WTC11 (cell line): Measurements from ENCODE around the gene GNAO1. TPM values are rescaled to one million over a fixed set of nuclear protein-coding genes. Genes with fewer than 3 reads are reported as not detected.

Experiments
- ATAC-seq: fragments of 200-7000 bp; cut with Tn5 transposase; 2 replicates; pipeline ENCODE4 v1.10.0; 2021; ENCODE audit warnings: mild to moderate bottlenecking, moderate library complexity
- CTCF ChIA-PET: fragments of 300-600 bp; sonication (Branson Sonifier 250); formaldehyde crosslinking; loops from one replicate; lab custom pipeline; 2021; ENCODE audit warnings: antibody characterized with exemption; lab: Charles Lee
- POLR2A ChIA-PET: fragments of 350-600 bp; sonication (Branson Sonifier 250); formaldehyde crosslinking; loops from one replicate; lab custom pipeline; 2021; ENCODE audit warnings: antibody characterized with exemption; lab: Charles Lee
- DNase-seq: peaks from one replicate; pipeline ENCODE4 v3.0.0; 2021; ENCODE audit warnings: low spot score
- H3K27ac Mint-ChIP-seq: 2 replicates; pipeline ENCODE4 v1.8.0; 2021; ENCODE audit warnings: mixed read lengths
- H3K27me3 Mint-ChIP-seq: 2 replicates; pipeline ENCODE4 v1.8.0; 2021; ENCODE audit warnings: low read depth, mild to moderate bottlenecking, moderate library complexity, mixed read lengths
- H3K36me3 Mint-ChIP-seq: 2 replicates; pipeline ENCODE4 v1.8.0; 2021; ENCODE audit warnings: mixed read lengths
- H3K4me1 Mint-ChIP-seq: 2 replicates; pipeline ENCODE4 v1.8.0; 2022; ENCODE audit warnings: mixed read lengths
- H3K4me3 Mint-ChIP-seq: 2 replicates; pipeline ENCODE4 v1.8.0; 2021; ENCODE audit warnings: mild to moderate bottlenecking, moderate library complexity, mixed read lengths
- H3K9me3 Mint-ChIP-seq: 2 replicates; pipeline ENCODE4 v1.8.0; 2021; ENCODE audit warnings: mixed read lengths
- FOXP1 ChIP-seq: sonication (generic); formaldehyde crosslinking; IDR thresholded peaks from 2 replicates; pipeline ENCODE4 v1.8.0; 2022; ENCODE audit warnings: missing genetic modification reagents, mild to moderate bottlenecking, moderate library complexity, borderline replicate concordance
- FOXP4 ChIP-seq: sonication (generic); formaldehyde crosslinking; IDR thresholded peaks from 2 replicates; pipeline ENCODE4 v1.8.0; 2022; ENCODE audit warnings: mild to moderate bottlenecking, missing genetic modification reagents
- GTF2I ChIP-seq: fragments of 250-450 bp; sonication (Bioruptor Pico); conservative IDR thresholded peaks from 2 replicates; pipeline ENCODE4 v1.4.0; 2021; ENCODE audit warnings: mild to moderate bottlenecking
- IRF1 ChIP-seq: sonication (generic); formaldehyde crosslinking; IDR thresholded peaks from 2 replicates; pipeline ENCODE4 v1.8.0; 2023; ENCODE audit warnings: missing genetic modification reagents
- IRF2 ChIP-seq: sonication (generic); formaldehyde crosslinking; IDR thresholded peaks from 2 replicates; pipeline ENCODE4 v1.8.0; 2022; ENCODE audit warnings: low read depth, missing genetic modification reagents, borderline replicate concordance
- NFE2L1 ChIP-seq: sonication (generic); formaldehyde crosslinking; IDR thresholded peaks from 2 replicates; pipeline ENCODE4 v1.8.1; 2023; ENCODE audit warnings: missing genetic modification reagents
- NR1H2 ChIP-seq: sonication (generic); formaldehyde crosslinking; IDR thresholded peaks from 2 replicates; pipeline ENCODE4 v1.9.0; 2021; ENCODE audit warnings: mild to moderate bottlenecking, moderate library complexity, missing genetic modification reagents
- NR3C1 ChIP-seq: sonication (generic); formaldehyde crosslinking; conservative IDR thresholded peaks from 2 replicates; pipeline ENCODE4 v1.8.1; 2023; ENCODE audit warnings: low read depth, mild to moderate bottlenecking, missing genetic modification reagents
- OVOL2 ChIP-seq: fragments of 250-450 bp; sonication (Bioruptor Pico); IDR thresholded peaks from 2 replicates; pipeline ENCODE4 v1.9.0; 2021; ENCODE audit warnings: mild to moderate bottlenecking, borderline replicate concordance
- PRRX2 ChIP-seq: fragments of 250-450 bp; sonication (Bioruptor Pico); IDR thresholded peaks from 2 replicates; pipeline ENCODE4 v1.8.0; 2021; ENCODE audit warnings: mild to moderate bottlenecking
- SOX15 ChIP-seq: fragments of 250-450 bp; sonication (Bioruptor Pico); IDR thresholded peaks from 2 replicates; pipeline ENCODE4 v1.9.0; 2021; ENCODE audit warnings: mild to moderate bottlenecking
- SP1 ChIP-seq: sonication (generic); formaldehyde crosslinking; conservative IDR thresholded peaks from 2 replicates; pipeline ENCODE4 v1.8.1; 2022; ENCODE audit warnings: missing genetic modification reagents
- TP53 ChIP-seq: sonication (generic); formaldehyde crosslinking; IDR thresholded peaks from 2 replicates; pipeline ENCODE4 v1.8.1; 2023; ENCODE audit warnings: mild to moderate bottlenecking, missing genetic modification reagents
- ZBTB21 ChIP-seq: sonication (generic); formaldehyde crosslinking; IDR thresholded peaks from 2 replicates; pipeline ENCODE4 v1.8.1; 2023; ENCODE audit warnings: mild to moderate bottlenecking, missing genetic modification reagents, borderline replicate concordance
- ZBTB43 ChIP-seq: sonication (generic); formaldehyde crosslinking; IDR thresholded peaks from 2 replicates; pipeline ENCODE4 v1.8.1; 2023; ENCODE audit warnings: mild to moderate bottlenecking, missing genetic modification reagents
- ZNF512 ChIP-seq: sonication (generic); formaldehyde crosslinking; IDR thresholded peaks from 2 replicates; pipeline ENCODE4 v1.8.1; 2022; ENCODE audit warnings: missing genetic modification reagents, borderline replicate concordance
- ZNF532 ChIP-seq: fragments of 250-450 bp; sonication (Bioruptor Pico); IDR thresholded peaks from 2 replicates; pipeline ENCODE4 v1.9.0; 2021; ENCODE audit warnings: mild to moderate bottlenecking, borderline replicate concordance
- ZNF671 ChIP-seq: fragments of 250-450 bp; sonication (Bioruptor Pico); IDR thresholded peaks from 2 replicates; pipeline ENCODE4 v1.8.0; 2021; ENCODE audit warnings: mild to moderate bottlenecking
- total RNA-seq: library from RNA; stranded (reverse); gene quantifications from 3 replicates; pipeline ENCODE4 v1.2.3, GENCODE V29; 2021

Gene GNAO1
- total RNA-seq, 1 experiment from 2014 or later = 30.6 TPM

- Mint-ChIP-seq H3K27me3 (no peaks in the 10 kb centered on the region), H3K36me3 (no peaks in the 10 kb centered on the region), H3K9me3 (no peaks in the 10 kb centered on the region), H3K27ac (no peak overlapping the region)
- no peak for ATAC-seq
- POLR2A ChIA-PET = no interaction called here
- TF ChIP-seq SOX15 (CRISPR knock-in tag) = no peak
- TF ChIP-seq, all 79 proteins: peak for 0
- H3K4me1 Mint-ChIP-seq = peaks cover 13% of the 10 kb centered on the region
- H3K4me3 Mint-ChIP-seq = no peak overlapping the region
- CTCF ChIA-PET = interaction anchor here (0.8 to 1.5 kb wide), 4 partner anchors 10 to 97 kb away, joined by 3 to 5 read pairs (median 4); no protein-coding TSS in a partner anchor
- DNase-seq = no peak
Measured at GRCh38 chr16:56259425-56259779, 68.1 kb downstream of the GNAO1 start.

GRCh38 chr16:56260378-56261160 lies 69.3 kb downstream of the GNAO1 start:
- Mint-ChIP-seq H3K27me3 (no peaks in the 10 kb centered on the region), H3K36me3 (no peaks in the 10 kb centered on the region), H3K9me3 (no peaks in the 10 kb centered on the region), H3K27ac (no peak overlapping the region), H3K4me1 (peaks cover 15% of the 10 kb centered on the region), H3K4me3 (no peak overlapping the region)
- DNase-seq (no peak), ATAC-seq (peak; percentile 41)
- ChIA-PET CTCF (interaction anchor here (0.8 to 1.5 kb wide), 5 partner anchors 9 to 96 kb away, joined by 3 to 5 read pairs (median 4); no protein-coding TSS in a partner anchor), POLR2A (no interaction called here)
- TF ChIP-seq PRRX2 (CRISPR knock-in tag) = no peak
- TF ChIP-seq IRF1 (CRISPR knock-in tag) = no peak
- TF ChIP-seq TP53 (CRISPR knock-in tag) = no peak

- Mint-ChIP-seq H3K36me3 (no peaks in the 10 kb centered on the region), H3K27ac (no peak overlapping the region), H3K4me3 (no peak overlapping the region), H3K9me3 (no peaks in the 10 kb centered on the region)
- DNase-seq = no peak
- CTCF ChIA-PET = interaction anchor here (0.9 to 1.3 kb wide), 4 partner anchors 8 to 317 kb away, joined by 3 to 5 read pairs (median 4); no protein-coding TSS in a partner anchor
- TF ChIP-seq FOXP1 (CRISPR knock-in tag) (no peak), OVOL2 (CRISPR knock-in tag) (no peak), GTF2I (no peak), ZBTB21 (CRISPR knock-in tag) (no peak), NFE2L1 (CRISPR knock-in tag) (no peak)
- TF ChIP-seq, all 79 proteins: peak for 0
- H3K27me3 Mint-ChIP-seq = no peaks in the 10 kb centered on the region
- no peak for ATAC-seq
- peaks cover 15% of the 10 kb centered on the region for H3K4me1 Mint-ChIP-seq
- POLR2A ChIA-PET = no interaction called here
Measured at GRCh38 chr16:56261656-56262055, 70.4 kb downstream of the GNAO1 start.

GRCh38 chr16:56262148-56262547 lies 70.9 kb downstream of the GNAO1 start:
- POLR2A ChIA-PET = no interaction called here
- ATAC-seq = no peak
- CTCF ChIA-PET = interaction anchor here (0.9 to 1.3 kb wide), 4 partner anchors 8 to 318 kb away, joined by 3 to 5 read pairs (median 4); no protein-coding TSS in a partner anchor
- no peak for TF ChIP-seq ZNF671 (CRISPR knock-in tag)
- TF ChIP-seq IRF2 (CRISPR knock-in tag) = no peak
- no peak for TF ChIP-seq ZNF512
- TF ChIP-seq ZBTB43 = no peak
- TF ChIP-seq ZBTB21 (CRISPR knock-in tag) = no peak
- no peak for TF ChIP-seq ZNF532
- TF ChIP-seq FOXP4 (CRISPR knock-in tag) = no peak
- no peak for TF ChIP-seq NR3C1 (CRISPR knock-in tag)
- no peak for TF ChIP-seq SP1 (CRISPR knock-in tag)
- no peak for TF ChIP-seq PRRX2 (CRISPR knock-in tag)
- TF ChIP-seq FOXP1 (CRISPR knock-in tag) = no peak
- no peak for TF ChIP-seq NR1H2

More at GRCh38 chr16:56262148-56262547, 70.9 kb downstream of the GNAO1 start:
- Mint-ChIP-seq H3K36me3 (no peaks in the 10 kb centered on the region), H3K4me3 (no peak overlapping the region), H3K9me3 (no peaks in the 10 kb centered on the region), H3K27ac (no peak overlapping the region), H3K4me1 (peaks cover 15% of the 10 kb centered on the region), H3K27me3 (no peaks in the 10 kb centered on the region)
- DNase-seq = no peak
